ENCODE results near the gene SNX20. TPM values are rescaled to one million over a fixed set of nuclear protein-coding genes. Genes with fewer than 3 reads are reported as not detected.

SNX20 gene
- total and polyA plus RNA-seq, 9 donors: 0.38 to 2.7 (median 0.82) TPM

DNA sequence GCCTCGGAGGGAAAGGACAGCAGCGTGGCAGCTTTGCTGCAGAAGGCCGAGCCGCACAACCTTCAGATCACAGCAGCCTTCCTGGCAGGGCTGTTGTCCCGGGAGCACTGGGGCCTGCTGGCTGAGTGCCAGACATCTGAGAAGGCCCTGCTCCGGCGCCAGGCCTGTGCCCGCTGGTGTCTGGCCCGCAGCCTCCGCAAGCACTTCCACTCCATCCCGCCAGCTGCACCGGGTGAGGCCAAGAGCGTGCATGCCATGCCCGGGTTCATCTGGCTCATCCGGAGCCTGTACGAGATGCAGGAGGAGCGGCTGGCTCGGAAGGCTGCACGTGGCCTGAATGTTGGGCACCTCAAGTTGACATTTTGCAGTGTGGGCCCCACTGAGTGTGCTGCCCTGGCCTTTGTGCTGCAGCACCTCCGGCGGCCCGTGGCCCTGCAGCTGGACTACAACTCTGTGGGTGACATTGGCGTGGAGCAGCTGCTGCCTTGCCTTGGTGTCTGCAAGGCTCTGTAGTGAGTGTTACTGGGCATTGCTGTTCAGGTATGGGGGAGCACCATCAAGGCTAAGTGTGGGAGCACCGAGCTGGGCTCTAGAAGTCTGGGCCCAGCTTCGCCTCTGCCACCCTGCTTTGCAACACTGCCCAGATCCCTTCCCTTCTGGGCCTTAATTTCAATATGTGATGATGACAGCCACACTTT is 30.9 kb upstream of the SNX20 start:
- H3K27ac ChIP-seq: no peak overlapping the region

DNA sequence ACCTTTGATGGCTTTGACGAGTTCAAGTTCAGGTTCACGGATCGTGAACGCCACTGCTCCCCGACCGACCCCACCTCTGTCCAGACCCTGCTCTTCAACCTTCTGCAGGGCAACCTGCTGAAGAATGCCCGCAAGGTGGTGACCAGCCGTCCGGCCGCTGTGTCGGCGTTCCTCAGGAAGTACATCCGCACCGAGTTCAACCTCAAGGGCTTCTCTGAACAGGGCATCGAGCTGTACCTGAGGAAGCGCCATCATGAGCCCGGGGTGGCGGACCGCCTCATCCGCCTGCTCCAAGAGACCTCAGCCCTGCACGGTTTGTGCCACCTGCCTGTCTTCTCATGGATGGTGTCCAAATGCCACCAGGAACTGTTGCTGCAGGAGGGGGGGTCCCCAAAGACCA is 29.9 kb upstream of the SNX20 start:
- intact Hi-C loops (cut with DNase I): no loop called here
- H3K27ac ChIP-seq: no peak overlapping the region
- H3K9me3 ChIP-seq: no peaks in the 10 kb centered on the region
- no peaks in the 10 kb centered on the region for H3K36me3 ChIP-seq
- DNase-seq: no peak
- H3K4me3 ChIP-seq: no peak overlapping the region
- no peaks in the 10 kb centered on the region for H3K27me3 ChIP-seq
- peaks cover 2% of the 10 kb centered on the region for H3K4me1 ChIP-seq (ENCODE audit: insufficient read depth)
- TF ChIP-seq, protein P1, sequence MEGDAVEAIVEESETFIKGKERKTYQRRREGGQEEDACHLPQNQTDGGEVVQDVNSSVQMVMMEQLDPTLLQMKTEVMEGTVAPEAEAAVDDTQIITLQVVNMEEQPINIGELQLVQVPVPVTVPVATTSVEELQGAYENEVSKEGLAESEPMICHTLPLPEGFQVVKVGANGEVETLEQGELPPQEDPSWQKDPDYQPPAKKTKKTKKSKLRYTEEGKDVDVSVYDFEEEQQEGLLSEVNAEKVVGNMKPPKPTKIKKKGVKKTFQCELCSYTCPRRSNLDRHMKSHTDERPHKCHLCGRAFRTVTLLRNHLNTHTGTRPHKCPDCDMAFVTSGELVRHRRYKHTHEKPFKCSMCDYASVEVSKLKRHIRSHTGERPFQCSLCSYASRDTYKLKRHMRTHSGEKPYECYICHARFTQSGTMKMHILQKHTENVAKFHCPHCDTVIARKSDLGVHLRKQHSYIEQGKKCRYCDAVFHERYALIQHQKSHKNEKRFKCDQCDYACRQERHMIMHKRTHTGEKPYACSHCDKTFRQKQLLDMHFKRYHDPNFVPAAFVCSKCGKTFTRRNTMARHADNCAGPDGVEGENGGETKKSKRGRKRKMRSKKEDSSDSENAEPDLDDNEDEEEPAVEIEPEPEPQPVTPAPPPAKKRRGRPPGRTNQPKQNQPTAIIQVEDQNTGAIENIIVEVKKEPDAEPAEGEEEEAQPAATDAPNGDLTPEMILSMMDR (IDR thresholded peaks at IDR 0.05): no peak
- no peak for TF ChIP-seq EP300 (IDR thresholded peaks at IDR 0.05)
- 94 to 97% (median 94%) methylated on average over 21 of the region's 21 CpGs for WGBS, 3 donors

More for the DNA sequence above, 30.9 kb upstream of the SNX20 start:
- Histone ChIP-seq H3K36me3 (no peaks in the 10 kb centered on the region), H3K4me1 (ENCODE audit: insufficient read depth) (peaks cover 2% of the 10 kb centered on the region), H3K9me3 (no peaks in the 10 kb centered on the region), H3K4me3 (no peak overlapping the region), H3K27me3 (no peaks in the 10 kb centered on the region)
- no peak for DNase-seq
- WGBS, 3 donors: 76 to 91% (median 78%) methylated on average over 21 to 25 of the region's 25 CpGs
- TF ChIP-seq POLR2A (IDR thresholded peaks at IDR 0.05): no peak
- TF ChIP-seq, protein P1 (IDR thresholded peaks at IDR 0.05): no peak
- TF ChIP-seq EP300 (IDR thresholded peaks at IDR 0.05): no peak
- intact Hi-C loops (cut with DNase I): no loop called here

DNA sequence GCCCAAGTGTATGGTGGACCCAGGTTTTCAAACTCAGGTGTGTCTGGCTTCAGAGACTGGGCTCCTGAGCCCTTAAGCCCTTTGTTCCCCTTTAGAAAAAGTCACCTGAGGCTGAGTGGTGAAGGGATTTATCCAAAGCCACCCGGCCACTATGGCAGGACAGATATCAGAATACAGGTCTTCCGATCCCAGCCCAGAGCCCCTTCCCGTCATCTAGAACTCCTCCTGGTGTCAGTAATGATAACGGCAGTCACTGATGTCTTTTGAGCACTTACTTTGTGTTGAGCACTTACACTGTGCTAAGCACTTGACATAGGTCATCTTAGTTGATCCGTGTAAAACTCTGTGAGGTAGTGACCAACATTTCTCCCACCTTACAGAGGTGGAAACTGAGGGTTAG is 28.9 kb upstream of the SNX20 start:
- Histone ChIP-seq H3K36me3 (no peaks in the 10 kb centered on the region), H3K27ac (no peak overlapping the region), H3K4me3 (no peak overlapping the region), H3K4me1 (ENCODE audit: insufficient read depth) (peaks cover 1% of the 10 kb centered on the region), H3K27me3 (no peaks in the 10 kb centered on the region), H3K9me3 (no peaks in the 10 kb centered on the region)
- 81 to 93% (median 91%) methylated on average over 5 of the region's 5 CpGs for WGBS, 3 donors
- TF ChIP-seq POLR2A (IDR thresholded peaks at IDR 0.05) (no peak), EP300 (IDR thresholded peaks at IDR 0.05) (no peak)
- TF ChIP-seq, protein P1 (IDR thresholded peaks at IDR 0.05): no peak
- intact Hi-C loops (cut with DNase I): no loop called here
- no peak for DNase-seq

DNA sequence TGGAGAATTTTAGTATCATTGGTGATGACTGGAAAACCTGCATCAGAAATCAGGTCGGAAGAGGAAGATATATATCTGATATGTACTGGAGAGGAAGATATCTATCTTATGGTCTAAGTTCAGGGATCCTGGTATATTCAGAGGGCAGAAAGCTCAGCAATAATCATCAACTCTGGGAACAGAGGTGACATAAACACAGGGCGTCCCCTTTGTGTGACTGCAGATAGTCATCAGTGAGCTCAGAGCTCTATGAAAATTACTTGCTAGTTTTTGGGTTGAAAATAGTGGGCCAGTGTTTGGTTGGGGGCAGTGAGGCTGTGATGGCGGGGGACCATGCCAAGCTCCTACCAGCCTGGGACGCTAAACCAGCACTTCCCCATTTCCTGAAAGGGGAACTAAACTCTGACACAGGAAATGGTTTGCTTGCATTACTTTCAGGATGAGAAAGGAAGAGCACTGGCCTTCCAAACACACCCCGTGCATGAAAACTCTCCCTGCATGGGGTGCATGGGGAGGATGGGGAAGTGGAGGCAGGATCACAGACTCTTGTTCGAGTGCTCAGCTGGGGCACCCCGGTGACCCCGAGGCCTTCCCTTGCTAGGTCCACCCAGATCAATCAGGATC is 28.1 kb upstream of the SNX20 start:
- intact Hi-C loops (cut with DNase I): no loop called here
- H3K4me3 ChIP-seq: no peak overlapping the region
- H3K4me1 ChIP-seq (ENCODE audit: insufficient read depth): no peaks in the 10 kb centered on the region
- H3K9me3 ChIP-seq: peaks cover 0 to under 1% of the 10 kb centered on the region in 2 donors
- TF ChIP-seq, protein P1 (IDR thresholded peaks at IDR 0.05): no peak
- TF ChIP-seq EP300 (IDR thresholded peaks at IDR 0.05): no peak
- TF ChIP-seq POLR2A (IDR thresholded peaks at IDR 0.05): no peak
- H3K36me3 ChIP-seq: no peaks in the 10 kb centered on the region
- no peak overlapping the region for H3K27ac ChIP-seq
- WGBS, 3 donors: 78 to 83% (median 80%) methylated on average over 8 of the region's 8 CpGs
- H3K27me3 ChIP-seq: no peaks in the 10 kb centered on the region
- no peak for DNase-seq

Data from ovary (tissue), 9 donors.